Testis (tissue), 3 donors: Measurements from ENCODE around the gene SMIM30. TPM values are rescaled to one million over a fixed set of nuclear protein-coding genes. Genes with fewer than 3 reads are reported as not detected.

Experiments
- DNase-seq: peaks from one replicate; pipeline ENCODE4 v3.0.0-alpha.2; 2019
- H3K27ac ChIP-seq, 2 donors: fragments of 200-600 bp; sonication (generic); one replicate each; pipeline ENCODE4 v1.5.1; 2019
- H3K27me3 ChIP-seq: fragments of 200-600 bp; sonication (generic); one replicate; pipeline ENCODE4 v1.5.1; 2019
- H3K36me3 ChIP-seq: fragments of 200-600 bp; sonication (generic); one replicate; pipeline ENCODE4 v1.5.1; 2017; ENCODE audit warnings: low read depth; ENCODE audit errors: missing control alignments
- H3K4me1 ChIP-seq: fragments of 200-600 bp; sonication (generic); one replicate; pipeline ENCODE4 v1.5.1; 2019
- H3K4me3 ChIP-seq, 2 donors: fragments of 200-600 bp; sonication (generic); one replicate each; pipeline ENCODE4 v1.5.1; 2017 to 2019
- H3K9me3 ChIP-seq: fragments of 200-600 bp; sonication (generic); one replicate; pipeline ENCODE4 v1.5.1; 2017
- POLR2A ChIP-seq: fragments of 450-650 bp; IDR thresholded peaks from one replicate; pipeline ENCODE4 v1.6.1; 2017; ENCODE audit warnings: antibody characterized with exemption, mild to moderate bottlenecking, moderate library complexity
- WGBS, 2 donors: methylation state at CpG; one replicate each; pipeline ENCODE4 v1.1.5; 2018; 5-methylcytosine and 5-hydroxymethylcytosine counted together
- intact Hi-C: fragments of 100-400 bp; cut with DNase I; formaldehyde crosslinking; loops from one replicate; pipeline ENCODE4 v1.15.1; 2023; ENCODE audit warnings: low total_unique reads
- polyA plus RNA-seq: library from polyadenylated mRNA; stranded (reverse); fragments of 350-450 nt; fragmentation: Illumina TruSeq; extraction: RNeasy Lipid Tissue Mini Kit (QIAGEN cat#74804); gene quantifications from one replicate; pipeline ENCODE4 v1.2.3, GENCODE V29; 2014; ENCODE audit warnings: low read depth, low replicate concordance; ENCODE audit not compliant: insufficient read depth
- total RNA-seq, 2 donors: library from RNA; depleted of rRNA; stranded (reverse); fragments of >200 nt; gene quantifications; one replicate each; pipeline ENCODE4 v1.2.3, GENCODE V29; 2016
- TF ChIP-seq, protein P1 (sequence below), 3 experiments: fragments of 450-650 bp in 2 of 3; fragments of 200-600 bp in 1 of 3; sonication (generic) in 1 of 3; IDR thresholded peaks; one replicate each; pipeline ENCODE4 v1.5.1; 2016 to 2019; ENCODE audit warnings: antibody characterized with exemption in 3 of 3, mild to moderate bottlenecking in 2 of 3, moderate library complexity in 1 of 3

Gene SMIM30
- total and polyA plus RNA-seq, 3 donors from 2014 or later: 23.2 to 27.7 (median 25.9) TPM

DNA sequence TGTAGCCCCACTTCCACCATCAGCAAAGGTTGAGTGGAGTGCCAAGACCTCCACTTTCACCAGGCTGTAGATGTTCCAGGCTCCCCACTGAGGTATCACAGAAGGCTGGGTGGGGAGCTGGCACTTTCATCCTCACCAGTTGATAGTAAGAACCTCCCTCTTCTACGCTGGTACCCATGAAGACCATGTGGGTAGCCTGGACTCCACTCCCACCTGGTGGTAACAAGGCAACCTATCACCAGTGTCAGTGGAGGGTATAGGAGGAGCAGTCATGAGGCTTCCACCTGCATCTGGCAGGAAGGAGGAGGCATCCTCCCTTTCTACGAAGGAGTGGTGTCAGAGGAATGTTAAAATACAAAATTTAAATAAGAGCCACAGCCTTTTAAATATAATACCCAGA lies 4.4 kb downstream of the SMIM30 start:
- no peaks in the 10 kb centered on the region for H3K27me3 ChIP-seq
- WGBS, 2 donors: 69 to 89% methylated on average over 2 of the region's 2 CpGs
- H3K27ac ChIP-seq: no peak overlapping the region
- no peaks in the 10 kb centered on the region for H3K4me1 ChIP-seq
- intact Hi-C loops: no loop called here
- H3K4me3 ChIP-seq: no peak overlapping the region
- H3K9me3 ChIP-seq: no peaks in the 10 kb centered on the region
- no peak for DNase-seq
- H3K36me3 ChIP-seq: no peaks in the 10 kb centered on the region
- TF ChIP-seq POLR2A: no peak
- TF ChIP-seq, protein P1, sequence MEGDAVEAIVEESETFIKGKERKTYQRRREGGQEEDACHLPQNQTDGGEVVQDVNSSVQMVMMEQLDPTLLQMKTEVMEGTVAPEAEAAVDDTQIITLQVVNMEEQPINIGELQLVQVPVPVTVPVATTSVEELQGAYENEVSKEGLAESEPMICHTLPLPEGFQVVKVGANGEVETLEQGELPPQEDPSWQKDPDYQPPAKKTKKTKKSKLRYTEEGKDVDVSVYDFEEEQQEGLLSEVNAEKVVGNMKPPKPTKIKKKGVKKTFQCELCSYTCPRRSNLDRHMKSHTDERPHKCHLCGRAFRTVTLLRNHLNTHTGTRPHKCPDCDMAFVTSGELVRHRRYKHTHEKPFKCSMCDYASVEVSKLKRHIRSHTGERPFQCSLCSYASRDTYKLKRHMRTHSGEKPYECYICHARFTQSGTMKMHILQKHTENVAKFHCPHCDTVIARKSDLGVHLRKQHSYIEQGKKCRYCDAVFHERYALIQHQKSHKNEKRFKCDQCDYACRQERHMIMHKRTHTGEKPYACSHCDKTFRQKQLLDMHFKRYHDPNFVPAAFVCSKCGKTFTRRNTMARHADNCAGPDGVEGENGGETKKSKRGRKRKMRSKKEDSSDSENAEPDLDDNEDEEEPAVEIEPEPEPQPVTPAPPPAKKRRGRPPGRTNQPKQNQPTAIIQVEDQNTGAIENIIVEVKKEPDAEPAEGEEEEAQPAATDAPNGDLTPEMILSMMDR (IDR thresholded peaks at IDR 0.05): no peak

DNA sequence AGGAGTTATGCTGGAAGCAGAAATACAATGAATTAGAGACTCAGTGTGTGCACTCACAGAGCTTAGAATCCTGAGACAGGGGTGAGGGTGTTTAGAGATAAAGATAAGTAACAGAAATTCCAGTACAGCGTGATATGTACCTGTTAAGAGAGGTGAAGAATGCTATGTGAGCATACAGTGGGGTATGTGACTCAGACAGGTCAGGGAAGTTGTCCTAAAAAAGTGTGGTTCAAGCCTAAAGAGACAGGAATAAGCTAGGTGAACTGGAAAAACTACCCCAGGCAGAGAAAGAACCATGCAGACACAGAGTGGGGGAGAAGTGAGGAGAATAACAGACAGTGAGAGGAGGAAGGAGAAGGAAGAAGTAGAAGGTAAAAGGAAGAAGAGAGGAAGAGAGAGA lies 8.6 kb downstream of the SMIM30 start:
- 36 to 39% methylated on average over 1 of the region's 1 CpG for WGBS, 2 donors

DNA sequence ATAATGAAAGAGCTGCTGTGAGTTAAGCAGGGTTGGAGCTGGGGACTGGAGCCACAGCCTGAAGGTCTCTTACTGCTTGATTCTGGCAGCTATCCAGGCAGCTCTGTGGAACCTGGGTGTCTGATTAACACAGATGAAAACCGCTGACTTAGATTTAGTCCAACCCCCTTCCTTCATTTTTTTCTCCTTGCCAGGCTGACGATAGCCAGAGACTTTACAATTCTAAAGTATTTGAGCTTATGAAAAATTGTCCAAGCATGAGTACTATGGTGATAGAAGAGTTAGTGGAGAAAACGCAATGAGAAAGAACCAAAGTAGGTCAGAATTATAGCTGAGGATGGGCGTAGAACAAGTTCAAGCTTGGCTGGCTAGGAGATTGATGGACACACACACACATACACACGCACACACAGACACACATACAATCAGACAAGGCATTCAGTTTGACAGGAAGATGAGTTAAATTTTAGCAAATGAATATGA lies 18.2 kb downstream of the SMIM30 start:
- no peak for TF ChIP-seq POLR2A
- TF ChIP-seq, protein P1 (IDR thresholded peaks at IDR 0.05): no peak
- H3K36me3 ChIP-seq: no peaks in the 10 kb centered on the region
- H3K9me3 ChIP-seq: no peaks in the 10 kb centered on the region
- intact Hi-C loops: no loop called here
- H3K27me3 ChIP-seq: no peaks in the 10 kb centered on the region
- 59 to 62% methylated on average over 5 of the region's 5 CpGs for WGBS, 2 donors
- H3K4me3 ChIP-seq: no peak overlapping the region
- no peaks in the 10 kb centered on the region for H3K4me1 ChIP-seq
- DNase-seq: no peak
- no peak overlapping the region for H3K27ac ChIP-seq

More for the DNA sequence above, 8.6 kb downstream of the SMIM30 start:
- no peak for DNase-seq
- TF ChIP-seq, protein P1 (IDR thresholded peaks at IDR 0.05): no peak
- TF ChIP-seq POLR2A: no peak
- no peak overlapping the region for H3K27ac ChIP-seq
- H3K9me3 ChIP-seq: no peaks in the 10 kb centered on the region
- H3K4me3 ChIP-seq: no peak overlapping the region
- H3K4me1 ChIP-seq: no peaks in the 10 kb centered on the region
- no peaks in the 10 kb centered on the region for H3K36me3 ChIP-seq
- H3K27me3 ChIP-seq: no peaks in the 10 kb centered on the region
- intact Hi-C loops: no loop called here

DNA sequence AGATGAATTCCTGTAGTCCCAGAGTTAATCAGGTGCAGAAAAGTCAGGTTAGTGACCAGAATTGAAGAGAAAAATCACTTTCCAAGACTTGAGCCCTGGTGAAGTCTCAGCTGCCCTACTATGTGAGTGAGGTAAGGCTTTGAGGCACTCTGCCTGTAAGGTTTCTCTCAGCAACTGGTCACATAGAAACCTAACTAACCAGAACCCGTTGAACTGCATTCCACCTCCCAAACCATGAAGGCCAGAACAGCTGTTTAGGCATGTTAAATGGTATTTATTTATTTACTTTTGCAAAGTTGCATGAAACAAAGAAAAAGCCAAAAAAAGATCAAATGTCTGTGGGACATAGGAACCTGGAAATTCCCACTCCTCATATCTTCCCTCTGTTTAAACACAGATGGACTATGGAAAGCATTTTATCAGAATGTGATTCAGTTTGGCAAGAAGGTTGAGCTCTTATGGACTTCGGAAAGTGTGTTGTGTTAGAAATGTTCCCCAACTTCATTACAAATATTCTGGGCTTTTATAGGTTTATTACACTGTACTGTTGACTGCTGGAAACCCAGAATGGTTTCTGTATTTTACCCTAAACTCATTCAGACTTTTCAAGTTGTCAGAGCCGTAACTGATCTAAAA lies 19.0 kb downstream of the SMIM30 start:
- Histone ChIP-seq H3K4me3 (no peak overlapping the region), H3K27ac (no peak overlapping the region)
- DNase-seq: no peak

DNA sequence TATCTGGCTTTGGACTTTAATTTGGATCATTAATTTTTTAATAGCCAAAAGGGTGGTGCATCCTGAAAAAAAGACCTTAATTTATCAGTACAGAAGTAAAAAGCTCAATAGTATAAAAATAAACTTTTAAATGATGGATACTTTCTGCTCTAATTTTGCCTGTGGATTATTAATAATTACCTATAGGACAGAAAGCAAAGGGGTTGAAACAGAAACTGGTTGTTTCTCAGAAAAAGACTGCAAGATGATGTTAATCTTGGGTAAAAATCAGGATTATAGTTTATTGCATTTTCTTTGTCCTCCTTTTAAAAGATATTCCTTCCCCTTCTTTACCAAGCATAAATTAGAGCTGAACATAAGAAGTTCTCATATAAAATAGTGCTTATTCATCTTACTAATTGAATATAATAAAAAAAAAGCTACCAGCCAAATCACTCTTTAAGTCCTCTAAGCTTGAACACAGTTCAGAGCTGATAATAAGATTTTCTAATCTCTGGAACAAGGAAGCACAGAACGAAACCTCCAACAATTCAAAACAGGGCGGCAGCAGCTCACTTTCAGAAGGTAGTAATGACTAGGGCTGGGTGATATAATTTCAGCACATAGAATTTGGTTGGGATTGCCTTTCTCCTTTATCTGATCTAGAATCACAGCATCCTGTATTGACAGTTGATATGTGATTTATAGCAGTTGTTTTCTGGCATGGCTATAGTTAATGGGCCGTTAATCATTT lies 23.7 kb downstream of the SMIM30 start:
- Histone ChIP-seq H3K4me3 (no peak overlapping the region), H3K36me3 (no peaks in the 10 kb centered on the region), H3K9me3 (no peaks in the 10 kb centered on the region), H3K4me1 (no peaks in the 10 kb centered on the region), H3K27me3 (no peaks in the 10 kb centered on the region), H3K27ac (no peak overlapping the region)
- TF ChIP-seq, protein P1 (IDR thresholded peaks at IDR 0.05): no peak
- intact Hi-C loops: no loop called here
- no peak for DNase-seq
- 76% methylated on average over 3 of the region's 3 CpGs for WGBS, 2 donors

More for the DNA sequence above, 19.0 kb downstream of the SMIM30 start:
- Histone ChIP-seq H3K4me1 (no peaks in the 10 kb centered on the region), H3K27me3 (no peaks in the 10 kb centered on the region), H3K9me3 (no peaks in the 10 kb centered on the region), H3K36me3 (no peaks in the 10 kb centered on the region)
- TF ChIP-seq POLR2A: no peak
- intact Hi-C loops: no loop called here
- WGBS, 2 donors: 57 to 61% methylated on average over 3 of the region's 3 CpGs
